ENCODE measurements around the gene FXYD1.

GRCh38 chr19:35090160-35090505 is 48.5 kb upstream of the FXYD1 start:
- TF ChIP-seq CSRNP3 (CRISPR knock-in tag; IDR thresholded peaks at IDR 0.05) (no peak), PATZ1 (CRISPR knock-in tag; IDR thresholded peaks at IDR 0.05; ENCODE audit: borderline replicate concordance) (no peak), ZFP30 (CRISPR knock-in tag; IDR thresholded peaks at IDR 0.05) (no peak), SNAI2 (CRISPR knock-in tag; IDR thresholded peaks at IDR 0.05) (no peak), PPARA (CRISPR knock-in tag; IDR thresholded peaks at IDR 0.05; ENCODE audit: borderline replicate concordance) (no peak), ZNF8 (CRISPR knock-in tag; IDR thresholded peaks at IDR 0.05) (no peak), CSDC2 (CRISPR knock-in tag; IDR thresholded peaks at IDR 0.05) (no peak), CREB5 (CRISPR knock-in tag; IDR thresholded peaks at IDR 0.05; ENCODE audit: low read depth) (no peak), ZNF70 (CRISPR knock-in tag; IDR thresholded peaks at IDR 0.05) (no peak), ARNTL (CRISPR knock-in tag; IDR thresholded peaks at IDR 0.05; ENCODE audit: borderline replicate concordance, low read depth) (no peak)

All from SK-N-SH treated with all-trans-retinoic acid at 6 μM for 48 hours (cell line).